ENCODE results near the gene NOP14.

GRCh38 chr4:2913168-2913567 is 50.0 kb downstream of the NOP14 start:
- TF ChIP-seq FOXA1 (IDR thresholded peaks at IDR 0.05) (no peak), CTBP1 (IDR thresholded peaks at IDR 0.05; ENCODE audit: borderline replicate concordance) (no peak), ELF4 (IDR thresholded peaks at IDR 0.05) (no peak)
